ENCODE data around the gene CCP110.

- TF ChIP-seq CTCF (IDR thresholded peaks at IDR 0.05) (no peak), POLR2A (IDR thresholded peaks at IDR 0.05) (no peak)
These were observed 24.3 kb upstream of the CCP110 start for GRCh38 chr16:19499481-19499880.
